Activated naive CD4-positive, alpha-beta T cell treated with anti-CD3 and anti-CD28 coated beads, Interleukin-2, amount 10 ng/mL, durations not matched to agents 7 days and 5 days (primary cell): ENCODE results near the gene TMEM171.

Source experiments
- CTCF ChIA-PET: fragments of 350-600 bp; sonication (Branson Sonifier 250); formaldehyde crosslinking; loops from one replicate; lab custom pipeline; 2021; ENCODE audit warnings: antibody characterized with exemption; lab: Charles Lee
- DNase-seq: peaks from one replicate; pipeline ENCODE4 v3.0.0-alpha.2; 2020
- H3K27ac Mint-ChIP-seq: one replicate; pipeline ENCODE4 v1.8.0; 2021; ENCODE audit warnings: mild to moderate bottlenecking, moderate library complexity, mixed read lengths
- H3K27me3 Mint-ChIP-seq: one replicate; pipeline ENCODE4 v1.8.0; 2021; ENCODE audit warnings: mild to moderate bottlenecking, mixed read lengths
- H3K36me3 Mint-ChIP-seq: one replicate; pipeline ENCODE4 v1.8.0; 2021; ENCODE audit warnings: mixed read lengths
- H3K4me1 Mint-ChIP-seq: one replicate; pipeline ENCODE4 v1.8.0; 2021; ENCODE audit warnings: mixed read lengths
- H3K4me3 Mint-ChIP-seq: one replicate; pipeline ENCODE4 v1.8.0; 2021; ENCODE audit warnings: mild to moderate bottlenecking, moderate library complexity, mixed read lengths
- H3K9me3 Mint-ChIP-seq: one replicate; pipeline ENCODE4 v1.8.0; 2021; ENCODE audit warnings: mixed read lengths

The TMEM171 gene

GRCh38 chr5:73151766-73152410, 31.5 kb downstream of the TMEM171 start:
- CTCF ChIA-PET = no interaction called here

GRCh38 chr5:73152411-73153388, 32.3 kb downstream of the TMEM171 start:
- DNase-seq = no peak
- Mint-ChIP-seq H3K9me3 (no peaks in the 10 kb centered on the region), H3K27ac (no peak overlapping the region), H3K36me3 (no peaks in the 10 kb centered on the region), H3K4me1 (no peaks in the 10 kb centered on the region), H3K4me3 (no peak overlapping the region), H3K27me3 (peaks cover 78% of the 10 kb centered on the region)
- CTCF ChIA-PET = no interaction called here

More at GRCh38 chr5:73151766-73152410, 31.5 kb downstream of the TMEM171 start:
- Mint-ChIP-seq H3K4me1 (no peaks in the 10 kb centered on the region), H3K27me3 (peaks cover 78% of the 10 kb centered on the region), H3K9me3 (no peaks in the 10 kb centered on the region), H3K4me3 (no peak overlapping the region), H3K27ac (no peak overlapping the region), H3K36me3 (no peaks in the 10 kb centered on the region)
- no peak for DNase-seq

- DNase-seq = no peak
- Mint-ChIP-seq H3K36me3 (no peaks in the 10 kb centered on the region), H3K9me3 (no peaks in the 10 kb centered on the region), H3K4me1 (no peaks in the 10 kb centered on the region), H3K27me3 (peaks cover 87% of the 10 kb centered on the region), H3K27ac (no peak overlapping the region), H3K4me3 (no peak overlapping the region)
- CTCF ChIA-PET = no interaction called here
Observed at GRCh38 chr5:73153513-73153912, 33.1 kb downstream of the TMEM171 start.

GRCh38 chr5:73154208-73155006, 34.0 kb downstream of the TMEM171 start:
- H3K9me3 Mint-ChIP-seq = no peaks in the 10 kb centered on the region
- CTCF ChIA-PET = no interaction called here
- DNase-seq = no peak
- H3K27me3 Mint-ChIP-seq = peaks cover 93% of the 10 kb centered on the region
- no peaks in the 10 kb centered on the region for H3K36me3 Mint-ChIP-seq
- H3K27ac Mint-ChIP-seq = no peak overlapping the region
- peaks cover 5% of the 10 kb centered on the region for H3K4me1 Mint-ChIP-seq
- no peak overlapping the region for H3K4me3 Mint-ChIP-seq

- H3K27ac Mint-ChIP-seq = no peak overlapping the region
- H3K27me3 Mint-ChIP-seq = peaks cover 98% of the 10 kb centered on the region
- DNase-seq = no peak
- no peaks in the 10 kb centered on the region for H3K9me3 Mint-ChIP-seq
- H3K4me3 Mint-ChIP-seq = no peak overlapping the region
- no peaks in the 10 kb centered on the region for H3K36me3 Mint-ChIP-seq
- H3K4me1 Mint-ChIP-seq = peaks cover 17% of the 10 kb centered on the region
- CTCF ChIA-PET = no interaction called here
Observed at GRCh38 chr5:73155271-73156222, 35.2 kb downstream of the TMEM171 start.

- H3K27ac Mint-ChIP-seq = no peak overlapping the region
- no peaks in the 10 kb centered on the region for H3K36me3 Mint-ChIP-seq
- no peaks in the 10 kb centered on the region for H3K9me3 Mint-ChIP-seq
- no peak overlapping the region for H3K4me3 Mint-ChIP-seq
- H3K4me1 Mint-ChIP-seq = peaks cover 26% of the 10 kb centered on the region
- peaks cover 93% of the 10 kb centered on the region for H3K27me3 Mint-ChIP-seq
- CTCF ChIA-PET = interaction anchor here (0.7 kb wide), 1 partner anchor 53 kb away, joined by 3 read pairs; no protein-coding TSS in a partner anchor
- DNase-seq = no peak
Observed at GRCh38 chr5:73157414-73158303, 37.3 kb downstream of the TMEM171 start.

- CTCF ChIA-PET = interaction anchor here (0.7 kb wide), 1 partner anchor 53 kb away, joined by 3 read pairs; no protein-coding TSS in a partner anchor
- DNase-seq = no peak
- H3K36me3 Mint-ChIP-seq = no peaks in the 10 kb centered on the region
Observed at GRCh38 chr5:73158313-73158712, 37.9 kb downstream of the TMEM171 start.

GRCh38 chr5:73160239-73160671, 39.9 kb downstream of the TMEM171 start:
- H3K4me1 Mint-ChIP-seq = peaks cover 26% of the 10 kb centered on the region
- no peaks in the 10 kb centered on the region for H3K36me3 Mint-ChIP-seq
- peak overlapping the region; percentile 3 for H3K27ac Mint-ChIP-seq
- H3K4me3 Mint-ChIP-seq = no peak overlapping the region
- H3K27me3 Mint-ChIP-seq = peaks cover 92% of the 10 kb centered on the region
- CTCF ChIA-PET = interaction anchor here (0.8 to 1.9 kb wide), 3 partner anchors 9 to 228 kb away, joined by 3 to 5 read pairs (median 4); no protein-coding TSS in a partner anchor
- H3K9me3 Mint-ChIP-seq = no peaks in the 10 kb centered on the region
- DNase-seq = peak; percentile 77

More at GRCh38 chr5:73158313-73158712, 37.9 kb downstream of the TMEM171 start:
- Mint-ChIP-seq H3K4me3 (no peak overlapping the region), H3K27ac (no peak overlapping the region), H3K9me3 (no peaks in the 10 kb centered on the region), H3K27me3 (peaks cover 93% of the 10 kb centered on the region), H3K4me1 (peaks cover 26% of the 10 kb centered on the region)

- Mint-ChIP-seq H3K4me1 (no peaks in the 10 kb centered on the region), H3K36me3 (no peaks in the 10 kb centered on the region), H3K4me3 (no peak overlapping the region), H3K27me3 (peaks cover 82% of the 10 kb centered on the region), H3K9me3 (no peaks in the 10 kb centered on the region), H3K27ac (no peak overlapping the region)
- peak; percentile 42 for DNase-seq
- CTCF ChIA-PET = interaction anchor here (0.7 to 1.5 kb wide), 3 partner anchors 9 to 87 kb away, joined by 4 to 5 read pairs (median 4); no protein-coding TSS in a partner anchor
Observed at GRCh38 chr5:73170522-73170921, 50.1 kb downstream of the TMEM171 start.

- H3K27ac Mint-ChIP-seq = no peak overlapping the region
- no peaks in the 10 kb centered on the region for H3K4me1 Mint-ChIP-seq
- CTCF ChIA-PET = interaction anchor here (0.7 to 0.8 kb wide), 3 partner anchors 29 to 212 kb away, joined by 3 to 4 read pairs (median 3); no protein-coding TSS in a partner anchor
- peaks cover 82% of the 10 kb centered on the region for H3K27me3 Mint-ChIP-seq
- no peak for DNase-seq
- H3K36me3 Mint-ChIP-seq = no peaks in the 10 kb centered on the region
- no peak overlapping the region for H3K4me3 Mint-ChIP-seq
- no peaks in the 10 kb centered on the region for H3K9me3 Mint-ChIP-seq
Observed at GRCh38 chr5:73171495-73171894, 51.1 kb downstream of the TMEM171 start.

GRCh38 chr5:73172951-73173350, 52.6 kb downstream of the TMEM171 start, which contains the start of gene TMEM174:
TSS of gene TMEM174 (plus strand) at chr5:73173193. CDS start at chr5:73173244, 51 bp downstream.
- CTCF ChIA-PET = no interaction called here
- Mint-ChIP-seq H3K4me1 (no peaks in the 10 kb centered on the region), H3K27ac (no peak within 1 kb of the TSS), H3K27me3 (peaks cover 82% of the 10 kb centered on the region), H3K36me3 (no peaks in the 10 kb centered on the region), H3K9me3 (no peaks in the 10 kb centered on the region), H3K4me3 (no peak within 1 kb of the TSS)
- no peak for DNase-seq
